ENCODE measurements around the gene C2CD4A. TPM values are rescaled to one million over a fixed set of nuclear protein-coding genes. Genes with fewer than 3 reads are reported as not detected.

C2CD4A gene
- total RNA-seq, 1 donor from 2014 or later = 0.18 TPM

GRCh38 chr15:62119874-62120273 is 53.1 kb downstream of the C2CD4A start:
- DNase-seq (ENCODE audit: low spot score) = no peak
- no peak for TF ChIP-seq CTCF (IDR thresholded peaks at IDR 0.05; ENCODE audit: unreplicated experiment)
- Mint-ChIP-seq H3K27ac (ENCODE audit: unreplicated experiment) (no peak overlapping the region), H3K27me3 (ENCODE audit: unreplicated experiment) (peaks cover 5% of the 10 kb centered on the region), H3K4me1 (ENCODE audit: unreplicated experiment) (peaks cover 58% of the 10 kb centered on the region), H3K36me3 (ENCODE audit: low read depth, unreplicated experiment) (no peaks in the 10 kb centered on the region), H3K4me3 (ENCODE audit: unreplicated experiment) (no peak overlapping the region), H3K9me3 (ENCODE audit: unreplicated experiment) (no peaks in the 10 kb centered on the region)

Other genes starting within 250 kb of the C2CD4A start
- gene VPS13C, start 6.5 kb upstream of the C2CD4A start, total RNA-seq (ENCODE audit: unreplicated experiment) = 50.9 TPM
- gene C2CD4B, start 98.3 kb downstream of the C2CD4A start, total RNA-seq (ENCODE audit: unreplicated experiment) = 19.1 TPM

Data from endothelial cell (in vitro differentiated cells).